Endothelial cell (in vitro differentiated cells): ENCODE measurements around the gene FMNL1. TPM values are rescaled to one million over a fixed set of nuclear protein-coding genes. Genes with fewer than 3 reads are reported as not detected.

Experiments
- DNase-seq: peaks from one replicate; pipeline ENCODE4 v3.0.0; 2021; ENCODE audit warnings: low spot score
- H3K27ac Mint-ChIP-seq: one replicate; pipeline ENCODE4 v1.8.0; 2021; ENCODE audit warnings: mixed read lengths, inconsistent platforms; ENCODE audit not compliant: unreplicated experiment
- H3K27me3 Mint-ChIP-seq: one replicate; pipeline ENCODE4 v1.8.0; 2021; ENCODE audit warnings: mild to moderate bottlenecking, moderate library complexity, mixed read lengths, inconsistent platforms; ENCODE audit not compliant: unreplicated experiment
- H3K36me3 Mint-ChIP-seq: one replicate; pipeline ENCODE4 v1.8.0; 2021; ENCODE audit warnings: mild to moderate bottlenecking, low read depth, mixed read lengths, inconsistent platforms; ENCODE audit not compliant: unreplicated experiment
- H3K4me1 Mint-ChIP-seq: one replicate; pipeline ENCODE4 v1.8.0; 2021; ENCODE audit warnings: mild to moderate bottlenecking, mixed read lengths, inconsistent platforms; ENCODE audit not compliant: unreplicated experiment
- H3K4me3 Mint-ChIP-seq: one replicate; pipeline ENCODE4 v1.8.0; 2021; ENCODE audit warnings: mild to moderate bottlenecking, mixed read lengths, inconsistent platforms; ENCODE audit not compliant: unreplicated experiment
- H3K9me3 Mint-ChIP-seq: one replicate; pipeline ENCODE4 v1.8.0; 2021; ENCODE audit warnings: mixed read lengths, inconsistent platforms; ENCODE audit not compliant: unreplicated experiment
- CTCF ChIP-seq: fragments of 200-600 bp; sonication (generic); IDR thresholded peaks from one replicate; pipeline ENCODE4 v1.5.0; 2021; ENCODE audit warnings: antibody characterized with exemption; ENCODE audit not compliant: unreplicated experiment
- total RNA-seq: library from RNA; stranded (reverse); fragmentation: NEBNext Ultra II Directional; extraction: Animal tissue kit (Norgen Biotek cat#: 25700); gene quantifications from one replicate; pipeline ENCODE4 v1.2.1, GENCODE V29; 2021; ENCODE audit not compliant: unreplicated experiment

FMNL1 gene
- total RNA-seq, 1 donor from 2014 or later: 103 TPM

- Mint-ChIP-seq H3K27ac (no peak overlapping the region), H3K36me3 (peaks cover 8% of the 10 kb centered on the region), H3K4me3 (no peak overlapping the region), H3K4me1 (peaks cover 17% of the 10 kb centered on the region), H3K9me3 (no peaks in the 10 kb centered on the region), H3K27me3 (peaks cover 13% of the 10 kb centered on the region)
- DNase-seq: no peak
- TF ChIP-seq CTCF: no peak
Observed at GRCh38 chr17:45236282-45236606, 14.6 kb downstream of the FMNL1 start.

- Mint-ChIP-seq H3K4me1 (peaks cover 23% of the 10 kb centered on the region), H3K4me3 (peak overlapping the region; percentile 0), H3K9me3 (no peaks in the 10 kb centered on the region), H3K27me3 (peaks cover 11% of the 10 kb centered on the region), H3K27ac (no peak overlapping the region), H3K36me3 (peaks cover 5% of the 10 kb centered on the region)
- no peak for TF ChIP-seq CTCF
- DNase-seq: no peak
Observed at GRCh38 chr17:45237686-45238085, 16.0 kb downstream of the FMNL1 start.

- no peak for TF ChIP-seq CTCF
- Mint-ChIP-seq H3K4me1 (peaks cover 28% of the 10 kb centered on the region), H3K36me3 (peaks cover 8% of the 10 kb centered on the region), H3K27me3 (peaks cover 9% of the 10 kb centered on the region), H3K27ac (no peak overlapping the region), H3K9me3 (no peaks in the 10 kb centered on the region), H3K4me3 (peak overlapping the region; percentile 0)
- DNase-seq: no peak
Observed at GRCh38 chr17:45238155-45238774, 16.6 kb downstream of the FMNL1 start.

- Mint-ChIP-seq H3K36me3 (peaks cover 16% of the 10 kb centered on the region), H3K9me3 (no peaks in the 10 kb centered on the region), H3K27ac (no peak overlapping the region), H3K27me3 (peaks cover 11% of the 10 kb centered on the region), H3K4me3 (peak overlapping the region; percentile 81), H3K4me1 (peaks cover 38% of the 10 kb centered on the region)
- no peak for DNase-seq
- TF ChIP-seq CTCF: no peak
Observed at GRCh38 chr17:45240905-45241327, 19.2 kb downstream of the FMNL1 start.

GRCh38 chr17:45241328-45242028 lies 19.8 kb downstream of the FMNL1 start:
- no peak overlapping the region for H3K27ac Mint-ChIP-seq
- H3K9me3 Mint-ChIP-seq: no peaks in the 10 kb centered on the region
- DNase-seq: peak; percentile 47
- H3K36me3 Mint-ChIP-seq: peaks cover 16% of the 10 kb centered on the region
- peaks cover 13% of the 10 kb centered on the region for H3K27me3 Mint-ChIP-seq
- no peak for TF ChIP-seq CTCF
- peak overlapping the region; percentile 81 for H3K4me3 Mint-ChIP-seq
- peaks cover 38% of the 10 kb centered on the region for H3K4me1 Mint-ChIP-seq
